GM12865 (cell line): ENCODE measurements around the gene LNX1.
A peak's percentile ranks its signal among the peaks of the same experiment; 100 is the strongest.

Experiments used
- DNase-seq: peaks from one replicate; pipeline ENCODE4 v3.0.0; 2010; ENCODE audit warnings: low read depth
- H3K4me3 ChIP-seq: 2 replicates; pipeline ENCODE4 v1.5.1; 2011; ENCODE audit warnings: mild to moderate bottlenecking, low read depth, low read length, control low read depth
- CTCF ChIP-seq: IDR thresholded peaks from 2 replicates; pipeline ENCODE4 v1.5.1; 2011; ENCODE audit warnings: low read length, control low read depth, low read depth, inconsistent platforms; ENCODE audit not compliant: insufficient read depth; ENCODE audit errors: missing control alignments

Gene LNX1

GRCh38 chr4:53498706-53499105 is 92.6 kb downstream of the LNX1 start:
- no peak for DNase-seq
- TF ChIP-seq CTCF: no peak
- no peak overlapping the region for H3K4me3 ChIP-seq

GRCh38 chr4:53497487-53498244 is 93.6 kb downstream of the LNX1 start:
- DNase-seq: no peak
- TF ChIP-seq CTCF: no peak
- no peak overlapping the region for H3K4me3 ChIP-seq

- H3K4me3 ChIP-seq: no peak overlapping the region
- TF ChIP-seq CTCF: no peak
- DNase-seq: no peak
Measured at GRCh38 chr4:53494851-53495250, 96.4 kb downstream of the LNX1 start.

GRCh38 chr4:53490965-53491622 is 100.2 kb downstream of the LNX1 start:
- H3K4me3 ChIP-seq: no peak overlapping the region
- peak; percentile 52 for TF ChIP-seq CTCF
- DNase-seq: peak; percentile 48

- no peak for TF ChIP-seq CTCF
- no peak overlapping the region for H3K4me3 ChIP-seq
- no peak for DNase-seq
Measured at GRCh38 chr4:53490161-53490956, 100.9 kb downstream of the LNX1 start.

GRCh38 chr4:53489279-53489889 is 101.9 kb downstream of the LNX1 start:
- DNase-seq: no peak
- TF ChIP-seq CTCF: no peak
- no peak overlapping the region for H3K4me3 ChIP-seq
